Activated T-cell treated with anti-CD3 and anti-CD28 coated beads, Interleukin-2, amount 50 U/mL, for 4 hours (primary cell): Measurements from ENCODE around the gene CYGB. TPM values are rescaled to one million over a fixed set of nuclear protein-coding genes. Genes with fewer than 3 reads are reported as not detected.
"Not testable (repeated sequence)": the region's sequence is repeated elsewhere in the genome, so short reads cannot be mapped to it uniquely, and the experiment has no call there.

Experiments used
- ATAC-seq, 2 donors: fragments of 200-7000 bp; cut with Tn5 transposase; one replicate each; pipeline ENCODE4 v1.10.0; 2021
- DNase-seq: peaks from one replicate; pipeline ENCODE4 v3.0.0-alpha.2; 2020
- H3K27me3 Mint-ChIP-seq: one replicate; pipeline ENCODE4 v1.8.0; 2021; ENCODE audit warnings: low read depth, mixed read lengths
- H3K36me3 Mint-ChIP-seq: one replicate; pipeline ENCODE4 v1.8.0; 2022; ENCODE audit warnings: mixed read lengths; ENCODE audit not compliant: insufficient read depth
- H3K4me1 Mint-ChIP-seq: one replicate; pipeline ENCODE4 v1.8.0; 2021; ENCODE audit warnings: low read depth, mixed read lengths
- H3K4me3 Mint-ChIP-seq: one replicate; pipeline ENCODE4 v1.8.0; 2021; ENCODE audit warnings: mild to moderate bottlenecking, moderate library complexity, mixed read lengths
- H3K9me3 Mint-ChIP-seq: one replicate; pipeline ENCODE4 v1.8.0; 2021; ENCODE audit warnings: mixed read lengths
- total RNA-seq, 3 donors: library from RNA; stranded (reverse); gene quantifications; one replicate each; pipeline ENCODE4 v1.2.1, GENCODE V29; 2021

CYGB gene
- total RNA-seq, 3 donors from 2014 or later, result not detected

DNA sequence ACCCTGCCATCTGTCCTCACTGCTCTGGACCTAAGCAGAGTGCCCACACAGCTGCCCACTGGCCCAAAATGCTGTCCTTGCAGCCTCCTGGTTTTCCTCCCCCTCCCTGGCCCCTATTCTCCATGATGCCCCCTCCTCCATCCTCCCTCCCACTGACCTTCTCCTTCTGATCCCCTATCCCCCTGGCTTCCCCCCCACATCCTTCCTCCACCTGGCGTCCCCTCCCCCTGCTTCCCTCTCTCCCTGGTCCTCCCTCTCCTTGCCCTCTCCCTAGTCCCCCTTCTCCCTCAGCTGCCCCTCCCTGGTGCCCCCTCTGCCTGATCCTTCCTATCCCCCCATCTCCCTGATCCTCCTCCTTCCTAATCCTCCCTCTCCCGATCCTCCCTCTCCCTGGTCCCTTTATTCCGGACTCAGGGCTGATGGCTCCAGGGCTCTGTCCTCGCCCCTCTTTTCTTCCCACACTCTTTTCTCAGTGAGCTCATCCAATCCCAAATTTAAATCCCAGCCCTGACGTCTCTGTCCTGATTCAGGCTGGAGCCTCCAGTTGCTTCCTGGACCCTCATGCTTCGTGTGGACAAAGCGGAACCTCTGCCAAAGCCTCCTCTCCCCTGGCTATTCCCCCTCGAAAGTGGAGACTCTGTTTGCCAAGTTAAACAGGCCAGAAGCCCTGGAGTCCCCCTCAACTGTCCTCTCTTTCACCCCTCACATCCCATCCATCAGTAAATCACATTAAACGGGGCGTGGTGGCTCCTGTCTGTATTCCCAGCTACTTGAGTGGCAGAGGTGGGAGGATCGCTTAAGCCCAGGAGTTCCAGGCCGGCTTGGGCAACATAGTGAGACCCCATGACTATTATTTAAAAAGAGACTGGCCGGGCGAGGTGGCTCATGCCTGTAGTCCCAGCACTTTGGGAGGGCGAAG, 18.2 kb downstream of the CYGB start:
- H3K9me3 Mint-ChIP-seq, result no peaks in the 10 kb centered on the region
- peaks cover 40% of the 10 kb centered on the region for H3K4me1 Mint-ChIP-seq
- no peak for DNase-seq

DNA sequence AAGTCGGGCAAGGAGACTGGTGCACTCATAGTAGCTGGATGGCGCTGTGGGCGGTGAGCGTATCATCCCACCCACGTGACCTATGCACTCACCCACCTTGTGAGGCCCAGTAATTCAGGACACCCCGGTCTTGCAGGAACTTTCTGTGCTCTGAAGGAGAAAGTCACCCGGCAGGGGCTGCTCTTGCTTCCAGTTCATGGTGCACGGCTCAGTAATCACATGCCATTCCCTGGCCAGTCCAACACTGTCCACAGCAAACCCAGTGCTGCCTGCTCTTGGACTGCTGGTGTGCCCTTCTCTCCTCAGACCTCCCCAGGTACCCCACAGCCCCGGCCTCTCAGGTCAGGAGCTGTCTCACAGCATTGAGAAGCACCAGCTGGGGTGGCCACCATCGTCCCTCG, 19.9 kb downstream of the CYGB start:
- H3K9me3 Mint-ChIP-seq, result no peaks in the 10 kb centered on the region
- no peaks in the 10 kb centered on the region for H3K27me3 Mint-ChIP-seq
- no peaks in the 10 kb centered on the region for H3K36me3 Mint-ChIP-seq
- peaks cover 45% of the 10 kb centered on the region for H3K4me1 Mint-ChIP-seq
- H3K4me3 Mint-ChIP-seq, result no peak overlapping the region
- no peak for ATAC-seq
- no peak for DNase-seq

More for the DNA sequence above, 18.2 kb downstream of the CYGB start:
- Mint-ChIP-seq H3K4me3 (no peak overlapping the region), H3K27me3 (no peaks in the 10 kb centered on the region), H3K36me3 (no peaks in the 10 kb centered on the region)
- ATAC-seq, result no peak

- Mint-ChIP-seq H3K27me3 (no peaks in the 10 kb centered on the region), H3K36me3 (no peaks in the 10 kb centered on the region), H3K4me1 (peaks cover 56% of the 10 kb centered on the region), H3K9me3 (no peaks in the 10 kb centered on the region), H3K4me3 (peak overlapping the region; percentile 67)
- DNase-seq (peak; percentile 65), ATAC-seq (peak; percentile 92 to 94)
Measured at GRCh38 chr17:76515274-76515949, 22.1 kb downstream of the CYGB start.

- not testable (repeated sequence) for DNase-seq, H3K36me3 Mint-ChIP-seq, ATAC-seq, H3K4me3 Mint-ChIP-seq, H3K9me3 Mint-ChIP-seq, H3K27me3 Mint-ChIP-seq
- H3K4me1 Mint-ChIP-seq, result peaks cover 56% of the 10 kb centered on the region
Measured at GRCh38 chr17:76514355-76514754, 23.2 kb downstream of the CYGB start.

DNA sequence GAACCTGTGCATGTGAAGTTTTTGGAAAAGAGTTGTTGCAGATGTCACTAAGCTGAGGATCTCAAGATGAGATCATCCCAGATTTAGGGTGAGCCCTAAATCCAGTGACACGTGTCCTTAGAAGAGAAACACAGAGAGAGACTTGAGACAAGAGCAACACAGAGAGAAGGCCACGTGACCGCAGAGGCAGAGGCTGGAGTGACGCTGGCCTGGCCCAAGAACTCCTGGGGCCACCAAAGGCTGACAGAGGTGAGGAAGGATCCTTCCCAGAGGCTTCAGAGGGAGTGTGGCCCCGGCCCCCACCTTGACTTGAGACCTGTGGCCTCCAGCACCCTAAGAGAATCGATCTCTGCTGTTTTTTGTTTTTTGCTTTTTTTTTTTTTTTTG, 24.2 kb downstream of the CYGB start:
- DNase-seq, result no peak
- Mint-ChIP-seq H3K27me3 (no peaks in the 10 kb centered on the region), H3K4me3 (no peak overlapping the region), H3K36me3 (no peaks in the 10 kb centered on the region), H3K4me1 (peaks cover 53% of the 10 kb centered on the region), H3K9me3 (no peaks in the 10 kb centered on the region)
- no peak for ATAC-seq

GRCh38 chr17:76512366-76513305, 24.9 kb downstream of the CYGB start:
- Mint-ChIP-seq H3K4me1 (peaks cover 47% of the 10 kb centered on the region), H3K36me3 (no peaks in the 10 kb centered on the region), H3K9me3 (no peaks in the 10 kb centered on the region), H3K4me3 (no peak overlapping the region), H3K27me3 (no peaks in the 10 kb centered on the region)
- DNase-seq (no peak), ATAC-seq (no peak)

GRCh38 chr17:76511668-76512365, 25.7 kb downstream of the CYGB start:
- Mint-ChIP-seq H3K27me3 (no peaks in the 10 kb centered on the region), H3K9me3 (no peaks in the 10 kb centered on the region), H3K4me3 (no peak overlapping the region), H3K36me3 (no peaks in the 10 kb centered on the region), H3K4me1 (peaks cover 48% of the 10 kb centered on the region)
- DNase-seq (no peak), ATAC-seq (no peak)

- Mint-ChIP-seq H3K27me3 (no peaks in the 10 kb centered on the region), H3K36me3 (no peaks in the 10 kb centered on the region), H3K4me1 (peaks cover 47% of the 10 kb centered on the region), H3K4me3 (no peak overlapping the region), H3K9me3 (no peaks in the 10 kb centered on the region)
- DNase-seq (no peak), ATAC-seq (no peak)
Measured at GRCh38 chr17:76510831-76511244, 26.7 kb downstream of the CYGB start.

DNA sequence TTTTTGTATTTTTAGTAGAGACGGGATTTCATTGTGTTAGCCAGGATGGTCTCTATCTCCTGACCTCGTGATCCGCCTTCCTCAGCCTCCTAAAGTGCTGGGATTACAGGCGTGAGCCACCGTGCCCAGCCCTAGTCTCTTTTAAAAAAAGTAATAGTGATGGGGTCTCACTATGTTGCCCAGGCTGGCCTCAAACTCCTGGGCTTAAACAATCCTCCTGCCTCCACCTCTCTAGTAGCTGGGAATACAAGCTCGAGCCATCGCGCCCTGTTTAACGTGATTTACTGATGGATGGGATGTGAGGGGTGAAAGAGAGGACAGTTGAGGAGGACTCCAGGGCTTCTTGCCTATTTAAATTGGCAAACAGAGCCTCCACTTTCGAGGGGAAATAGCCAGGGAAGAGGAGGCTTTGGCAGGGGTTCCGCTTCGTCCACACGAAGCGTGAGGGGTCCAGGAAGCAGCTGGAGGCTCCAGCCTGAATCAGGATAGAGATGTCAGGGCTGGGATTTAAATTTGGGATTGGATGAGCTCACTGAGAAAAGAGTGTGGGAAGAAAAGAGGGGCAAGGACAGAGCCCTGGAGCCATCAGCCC, 28.9 kb downstream of the CYGB start:
- H3K36me3 Mint-ChIP-seq, result not testable (repeated sequence)

GRCh38 chr17:76506408-76507345, 30.8 kb downstream of the CYGB start:
- Mint-ChIP-seq H3K27me3 (no peaks in the 10 kb centered on the region), H3K36me3 (no peaks in the 10 kb centered on the region), H3K4me3 (no peak overlapping the region), H3K4me1 (peaks cover 24% of the 10 kb centered on the region), H3K9me3 (no peaks in the 10 kb centered on the region)
- DNase-seq (peak; percentile 90), ATAC-seq (peak; percentile 92 to 93)

More for the DNA sequence above, 28.9 kb downstream of the CYGB start:
- H3K9me3 Mint-ChIP-seq, ATAC-seq, DNase-seq, H3K4me3 Mint-ChIP-seq, H3K27me3 Mint-ChIP-seq: not testable (repeated sequence)
- H3K4me1 Mint-ChIP-seq, result peaks cover 29% of the 10 kb centered on the region

DNA sequence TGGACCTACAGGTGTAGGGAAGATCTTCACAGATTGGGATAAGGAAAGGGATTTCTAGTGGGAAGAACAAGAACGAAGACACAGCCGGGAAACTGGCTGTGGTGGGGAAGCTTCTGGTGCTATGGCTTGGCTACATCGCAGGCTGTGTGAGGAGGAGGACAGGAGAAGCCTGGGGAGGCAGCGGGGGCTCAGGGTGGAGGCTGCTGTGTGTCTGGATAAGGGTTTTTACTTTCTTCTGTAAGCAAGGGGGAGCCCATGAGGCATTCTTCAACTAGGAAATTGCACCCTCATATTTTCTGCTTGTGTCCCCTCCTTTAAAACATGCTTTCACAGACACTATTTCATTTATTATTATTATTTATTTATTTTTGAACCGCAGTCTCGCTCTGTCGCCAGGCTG, 33.4 kb downstream of the CYGB start:
- H3K9me3 Mint-ChIP-seq, result no peaks in the 10 kb centered on the region
- H3K4me1 Mint-ChIP-seq, result peaks cover 34% of the 10 kb centered on the region
- H3K36me3 Mint-ChIP-seq, result no peaks in the 10 kb centered on the region
- DNase-seq (no peak), ATAC-seq (no peak)
- no peak overlapping the region for H3K4me3 Mint-ChIP-seq
- H3K27me3 Mint-ChIP-seq, result no peaks in the 10 kb centered on the region

GRCh38 chr17:76502341-76503211, 34.9 kb downstream of the CYGB start:
- DNase-seq, result no peak
- Mint-ChIP-seq H3K9me3 (no peaks in the 10 kb centered on the region), H3K36me3 (no peaks in the 10 kb centered on the region), H3K4me3 (peak overlapping the region; percentile 80), H3K4me1 (peaks cover 48% of the 10 kb centered on the region), H3K27me3 (no peaks in the 10 kb centered on the region)
- ATAC-seq, result no peak
